ENCODE results near the gene ABCB9.

The ABCB9 gene

GRCh38 chr12:122994140-122994675 lies 27.9 kb upstream of the ABCB9 start:
- DNase-seq = no peak

GRCh38 chr12:122992386-122992785 lies 26.1 kb upstream of the ABCB9 start:
- no peak for DNase-seq

- DNase-seq = no peak
Observed at GRCh38 chr12:122991623-122992275, 25.5 kb upstream of the ABCB9 start.

GRCh38 chr12:122990961-122991622 lies 24.8 kb upstream of the ABCB9 start:
- DNase-seq = no peak

- DNase-seq = no peak
Observed at GRCh38 chr12:122990561-122990960, 24.3 kb upstream of the ABCB9 start.

GRCh38 chr12:122989874-122990419 lies 23.7 kb upstream of the ABCB9 start:
- no peak for DNase-seq

GRCh38 chr12:122989225-122989839 lies 23.1 kb upstream of the ABCB9 start:
- DNase-seq = no peak

- no peak for DNase-seq
Observed at GRCh38 chr12:122988612-122989212, 22.4 kb upstream of the ABCB9 start.

- DNase-seq = no peak
Observed at GRCh38 chr12:122988036-122988435, 21.8 kb upstream of the ABCB9 start.

- DNase-seq = no peak
Observed at GRCh38 chr12:122987086-122987951, 21.1 kb upstream of the ABCB9 start.

- no peak for DNase-seq
Observed at GRCh38 chr12:122986258-122986871, 20.1 kb upstream of the ABCB9 start.

- no peak for DNase-seq
Observed at GRCh38 chr12:122985338-122986257, 19.3 kb upstream of the ABCB9 start.

GRCh38 chr12:122984612-122985337 lies 18.5 kb upstream of the ABCB9 start:
- no peak for DNase-seq

GRCh38 chr12:122983789-122984515 lies 17.7 kb upstream of the ABCB9 start:
- DNase-seq = no peak

- DNase-seq = no peak
Observed at GRCh38 chr12:122982963-122983788, 16.9 kb upstream of the ABCB9 start.

GRCh38 chr12:122982477-122982815 lies 16.2 kb upstream of the ABCB9 start:
- DNase-seq = no peak

- no peak for DNase-seq
Observed at GRCh38 chr12:122981587-122982476, 15.6 kb upstream of the ABCB9 start.

Measured in activated CD8-positive, alpha-beta memory T cell treated with anti-CD3 and anti-CD28 coated beads for 24 hours (primary cell).